Measurements from ENCODE around the gene PEA15. TPM values are rescaled to one million over a fixed set of nuclear protein-coding genes. Genes with fewer than 3 reads are reported as not detected.
A peak's percentile ranks its signal among the peaks of the same experiment; 100 is the strongest.

PEA15 gene
- total RNA-seq, 1 experiment from 2014 or later: 44.0 TPM

DNA sequence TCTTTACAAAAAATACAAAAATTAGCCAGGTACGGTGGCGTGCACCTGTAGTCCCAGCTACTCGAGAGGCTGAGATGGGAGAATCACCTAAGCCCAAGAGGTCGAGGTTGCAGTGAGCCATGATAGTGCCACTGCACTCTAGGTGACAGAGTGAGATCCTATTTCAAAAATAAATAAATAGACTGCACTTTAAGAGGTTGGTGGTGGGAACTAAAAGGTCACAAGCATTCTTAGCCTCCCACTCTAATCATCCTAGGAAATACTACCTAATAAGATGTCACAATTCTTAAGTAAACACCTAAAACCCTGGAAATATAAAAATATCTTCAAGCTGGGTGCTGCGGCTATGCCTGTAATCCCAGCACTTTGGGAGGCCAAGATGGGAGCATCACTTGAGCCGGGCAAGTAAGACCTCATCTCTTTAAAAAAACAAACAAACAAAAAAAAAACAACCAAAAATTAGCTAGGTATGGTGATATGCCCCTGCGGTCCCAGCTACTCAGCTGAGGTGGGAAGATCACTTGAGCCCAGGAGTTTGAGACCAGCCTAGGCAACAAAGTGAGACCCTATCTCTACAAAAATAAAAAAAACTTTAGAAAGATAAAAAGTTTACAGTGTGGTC lies 53.1 kb downstream of the PEA15 start:
- no peak overlapping the region for H3K9ac ChIP-seq (ENCODE audit: low read length)
- POLR2A ChIA-PET: no interaction called here
- H3K4me1 ChIP-seq (ENCODE audit: control insufficient read depth in 1 of 2, insufficient read depth in 2 of 2, low read length in 2 of 2): peaks cover 33 to 35% of the 10 kb centered on the region in 2 experiments
- no peaks in the 10 kb centered on the region; the same call in 1 of the 2 replicates for H4K20me1 ChIP-seq (ENCODE audit: insufficient read depth)
- no peak overlapping the region for H3K27ac ChIP-seq (ENCODE audit: low read depth, low read length)
- no peak for TF ChIP-seq CEBPB (IDR thresholded peaks at IDR 0.05; ENCODE audit: low read depth)
- BruUV-seq (replicated peaks): no TSS peak
- H2AFZ ChIP-seq (ENCODE audit: low read depth, low read length, poor library complexity, severe bottlenecking): no peak overlapping the region
- H3K4me2 ChIP-seq (ENCODE audit: low read length): no peak overlapping the region
- 0 out of 4 replicates have a peak, but pooled peaks cover 0 to 5% of the 10 kb centered on the region in 2 experiments for H3K36me3 ChIP-seq (ENCODE audit: control insufficient read depth in 1 of 2, insufficient read depth in 2 of 2, low read length in 2 of 2)
- CTCF ChIA-PET: interaction anchor here (1.2 to 1.5 kb wide), 2 partner anchors 39 to 65 kb away, joined by 3 to 4 read pairs; no protein-coding TSS in a partner anchor
- no peaks in the 10 kb centered on the region for H3K9me2 ChIP-seq (ENCODE audit: insufficient read depth)
- H3K27me3 ChIP-seq (ENCODE audit: insufficient read depth, low read length): no peaks in the 10 kb centered on the region
- H3K79me2 ChIP-seq (ENCODE audit: insufficient read depth, low read length): peaks cover 74% of the 10 kb centered on the region
- intact Hi-C loops (cut with micrococcal nuclease): no loop called here
- RAD21 ChIA-PET (ENCODE audit: low non-redundant PET in 1 of 2, low total read pairs in 2 of 2, uncharacterized antibody in 2 of 2, unreplicated experiment in 2 of 2): no interaction called here
- no peak overlapping the region for H3K4me3 ChIP-seq (replicated peaks in 1 of 2; ENCODE audit: low read depth in 1 of 2, low read length in 2 of 2)
- H3K9me3 ChIP-seq (ENCODE audit: control insufficient read depth in 1 of 2, insufficient read depth in 1 of 2, low read depth in 1 of 2, low read length in 2 of 2): no peaks in the 10 kb centered on the region
- ATAC-seq: no peak
- DNase-seq (ENCODE audit: low read depth, low spot score): no peak

DNA sequence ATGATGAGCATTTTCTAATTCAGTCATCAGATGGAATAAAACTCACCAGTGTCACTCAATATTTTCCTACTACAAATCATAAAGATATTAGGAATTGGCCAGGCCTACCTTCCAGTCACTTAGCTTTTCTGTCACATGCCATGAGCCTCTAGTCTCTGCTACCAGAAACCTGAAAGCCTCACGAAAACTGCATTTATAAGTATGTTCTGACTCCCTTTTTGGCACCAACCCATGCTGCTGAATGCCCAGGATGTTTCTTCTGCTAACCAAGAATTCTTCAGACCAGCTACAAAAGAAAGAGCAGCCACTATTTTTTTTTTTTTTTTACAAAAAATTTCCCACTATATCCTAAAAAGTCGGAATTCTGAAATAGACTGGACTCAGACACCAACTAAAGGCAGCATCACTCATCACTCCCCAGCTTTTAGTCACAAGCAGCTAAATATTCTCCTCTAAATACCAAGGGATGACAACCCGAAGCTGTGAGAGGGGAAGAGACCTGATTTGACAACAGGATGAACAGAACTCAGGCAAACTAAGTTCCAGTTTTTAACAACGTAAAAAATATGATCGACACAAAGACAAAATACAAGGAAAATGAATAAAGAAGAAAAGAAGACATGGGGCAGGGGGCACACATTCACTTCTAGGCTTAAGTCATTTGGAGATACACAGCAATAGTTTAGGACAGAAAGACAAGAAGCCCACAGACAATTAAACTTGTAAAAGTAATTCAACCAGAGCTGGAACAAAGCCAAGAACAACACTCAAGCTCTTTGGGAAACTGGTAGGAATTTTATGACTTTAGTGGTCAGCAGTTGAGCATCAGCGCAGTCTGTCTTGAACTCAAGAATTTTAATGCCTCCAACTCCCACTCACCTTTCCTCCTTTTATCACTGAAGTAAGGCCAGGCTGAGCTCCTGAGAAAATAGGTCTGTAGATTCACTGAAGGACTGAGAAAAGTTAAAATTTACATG lies 55.5 kb downstream of the PEA15 start:
- no TSS peak for BruUV-seq (replicated peaks)
- POLR2A ChIA-PET: interaction anchor here (0.7 to 1.1 kb wide), 2 partner anchors 8 to 32 kb away, joined by 3 read pairs; no protein-coding TSS in a partner anchor
- Histone ChIP-seq H2AFZ (ENCODE audit: low read depth, low read length, poor library complexity, severe bottlenecking) (no peak overlapping the region), H3K4me3 (replicated peaks in 1 of 2; ENCODE audit: low read depth in 1 of 2, low read length in 2 of 2) (peak overlapping the region; percentile 97 to 98), H3K9me2 (ENCODE audit: insufficient read depth) (no peaks in the 10 kb centered on the region), H3K79me2 (ENCODE audit: insufficient read depth, low read length) (peaks cover 64% of the 10 kb centered on the region), H3K9me3 (ENCODE audit: control insufficient read depth in 1 of 2, insufficient read depth in 1 of 2, low read depth in 1 of 2, low read length in 2 of 2) (no peaks in the 10 kb centered on the region), H4K20me1 (ENCODE audit: insufficient read depth) (no peaks in the 10 kb centered on the region; the same call in 1 of the 2 replicates), H3K4me1 (ENCODE audit: control insufficient read depth in 1 of 2, insufficient read depth in 2 of 2, low read length in 2 of 2) (peaks cover 35 to 37% of the 10 kb centered on the region in 2 experiments), H3K9ac (ENCODE audit: low read length) (peak overlapping the region; percentile 96), H3K27me3 (ENCODE audit: insufficient read depth, low read length) (no peaks in the 10 kb centered on the region), H3K4me2 (ENCODE audit: low read length) (peak overlapping the region; percentile 80), H3K36me3 (ENCODE audit: control insufficient read depth in 1 of 2, insufficient read depth in 2 of 2, low read length in 2 of 2) (0 out of 4 replicates have a peak, but pooled peaks cover 0 to 5% of the 10 kb centered on the region in 2 experiments), H3K27ac (ENCODE audit: low read depth, low read length) (peak overlapping the region; percentile 73; the same call in 1 of the 2 replicates)
- ATAC-seq (no peak), DNase-seq (ENCODE audit: low read depth, low spot score) (no peak)
- CTCF ChIA-PET: interaction anchor here (3.8 kb wide), 1 partner anchor 9 kb away, joined by 39 read pairs; no protein-coding TSS in a partner anchor
- RAD21 ChIA-PET (ENCODE audit: low non-redundant PET in 1 of 2, low total read pairs in 2 of 2, uncharacterized antibody in 2 of 2, unreplicated experiment in 2 of 2): interaction anchor here in 1 of 2 experiments (1.1 kb wide), 1 partner anchor 67 kb away, joined by 3 read pairs; no protein-coding TSS in a partner anchor
- intact Hi-C loops (cut with micrococcal nuclease): no loop called here
- TF ChIP-seq YY1 (IDR thresholded peaks at IDR 0.05; ENCODE audit: extremely low read depth, insufficient replicate concordance, low read depth, low read length): no peak
- TF ChIP-seq SP1 (IDR thresholded peaks at IDR 0.05; ENCODE audit: low read depth): no peak
- TF ChIP-seq ZBTB33 (IDR thresholded peaks at IDR 0.05; ENCODE audit: extremely low read depth, insufficient replicate concordance, low read length): no peak
- TF ChIP-seq, protein P1, sequence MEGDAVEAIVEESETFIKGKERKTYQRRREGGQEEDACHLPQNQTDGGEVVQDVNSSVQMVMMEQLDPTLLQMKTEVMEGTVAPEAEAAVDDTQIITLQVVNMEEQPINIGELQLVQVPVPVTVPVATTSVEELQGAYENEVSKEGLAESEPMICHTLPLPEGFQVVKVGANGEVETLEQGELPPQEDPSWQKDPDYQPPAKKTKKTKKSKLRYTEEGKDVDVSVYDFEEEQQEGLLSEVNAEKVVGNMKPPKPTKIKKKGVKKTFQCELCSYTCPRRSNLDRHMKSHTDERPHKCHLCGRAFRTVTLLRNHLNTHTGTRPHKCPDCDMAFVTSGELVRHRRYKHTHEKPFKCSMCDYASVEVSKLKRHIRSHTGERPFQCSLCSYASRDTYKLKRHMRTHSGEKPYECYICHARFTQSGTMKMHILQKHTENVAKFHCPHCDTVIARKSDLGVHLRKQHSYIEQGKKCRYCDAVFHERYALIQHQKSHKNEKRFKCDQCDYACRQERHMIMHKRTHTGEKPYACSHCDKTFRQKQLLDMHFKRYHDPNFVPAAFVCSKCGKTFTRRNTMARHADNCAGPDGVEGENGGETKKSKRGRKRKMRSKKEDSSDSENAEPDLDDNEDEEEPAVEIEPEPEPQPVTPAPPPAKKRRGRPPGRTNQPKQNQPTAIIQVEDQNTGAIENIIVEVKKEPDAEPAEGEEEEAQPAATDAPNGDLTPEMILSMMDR (IDR thresholded peaks at IDR 0.05 in 2 of 3, conservative IDR thresholded peaks at IDR 0.05 in 1 of 3; ENCODE audit: borderline replicate concordance in 1 of 3, insufficient read depth in 1 of 3, low read depth in 2 of 3, low read length in 2 of 3): no peak
- no peak for TF ChIP-seq POLR2A (IDR thresholded peaks at IDR 0.05; ENCODE audit: borderline replicate concordance, extremely low read depth, insufficient read depth, insufficient read length)
- TF ChIP-seq TCF7L2 (IDR thresholded peaks at IDR 0.05; ENCODE audit: borderline replicate concordance, extremely low read depth, insufficient read depth, insufficient read length): no peak
